Adrenal gland (tissue), 5 donors: ENCODE results near the gene ZNF772.

ENCODE experiments used
- POLR2A ChIP-seq, 2 donors: fragments of 450-650 bp; IDR thresholded peaks; one replicate each; pipeline ENCODE4 v1.6.1; 2017; ENCODE audit warnings: antibody characterized with exemption in 2 of 2, mild to moderate bottlenecking in 2 of 2, moderate library complexity in 1 of 2
- TF ChIP-seq, protein P1 (sequence below), 6 experiments: fragments of 450-650 bp in 4 of 6; fragments of 200-600 bp in 2 of 6; sonication (generic) in 1 of 6; IDR thresholded peaks; 1 replicate in 5 of 6; 2 replicates in 1 of 6; pipeline versions ENCODE4 v1.5.1 to v1.8.0; 2016 to 2021; ENCODE audit warnings: antibody characterized with exemption in 6 of 6, mild to moderate bottlenecking in 2 of 6, moderate library complexity in 1 of 6
- donor health status: DM: no; HTN: no; CAD: no.

DNA sequence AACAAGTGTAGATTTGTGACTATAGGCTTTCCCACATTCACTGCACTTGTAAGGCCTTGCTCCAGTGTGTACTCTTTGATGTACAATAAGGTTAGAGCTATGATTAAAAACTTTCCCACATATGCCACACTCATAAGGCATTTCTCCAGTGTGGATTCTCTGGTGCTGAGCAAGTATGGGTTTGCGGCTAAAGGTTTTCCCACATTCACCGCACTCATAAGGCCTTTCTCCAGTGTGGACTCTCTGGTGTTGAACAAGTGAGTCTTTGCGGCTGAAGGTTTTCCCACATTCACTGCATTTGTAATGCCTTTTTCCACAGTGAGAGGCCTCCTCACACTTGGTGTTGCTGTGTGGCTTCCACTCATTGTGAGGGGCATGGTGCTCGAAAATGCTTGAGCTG lies 3.7 kb downstream of the ZNF772 start:
- TF ChIP-seq, protein P1, sequence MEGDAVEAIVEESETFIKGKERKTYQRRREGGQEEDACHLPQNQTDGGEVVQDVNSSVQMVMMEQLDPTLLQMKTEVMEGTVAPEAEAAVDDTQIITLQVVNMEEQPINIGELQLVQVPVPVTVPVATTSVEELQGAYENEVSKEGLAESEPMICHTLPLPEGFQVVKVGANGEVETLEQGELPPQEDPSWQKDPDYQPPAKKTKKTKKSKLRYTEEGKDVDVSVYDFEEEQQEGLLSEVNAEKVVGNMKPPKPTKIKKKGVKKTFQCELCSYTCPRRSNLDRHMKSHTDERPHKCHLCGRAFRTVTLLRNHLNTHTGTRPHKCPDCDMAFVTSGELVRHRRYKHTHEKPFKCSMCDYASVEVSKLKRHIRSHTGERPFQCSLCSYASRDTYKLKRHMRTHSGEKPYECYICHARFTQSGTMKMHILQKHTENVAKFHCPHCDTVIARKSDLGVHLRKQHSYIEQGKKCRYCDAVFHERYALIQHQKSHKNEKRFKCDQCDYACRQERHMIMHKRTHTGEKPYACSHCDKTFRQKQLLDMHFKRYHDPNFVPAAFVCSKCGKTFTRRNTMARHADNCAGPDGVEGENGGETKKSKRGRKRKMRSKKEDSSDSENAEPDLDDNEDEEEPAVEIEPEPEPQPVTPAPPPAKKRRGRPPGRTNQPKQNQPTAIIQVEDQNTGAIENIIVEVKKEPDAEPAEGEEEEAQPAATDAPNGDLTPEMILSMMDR (IDR thresholded peaks at IDR 0.05): no peak
- no peak for TF ChIP-seq POLR2A (IDR thresholded peaks at IDR 0.05)
